Omental fat pad (tissue), 4 donors: ENCODE data around the gene NKD2. TPM values are rescaled to one million over a fixed set of nuclear protein-coding genes. Genes with fewer than 3 reads are reported as not detected.

Experiments
- ATAC-seq: fragments of 150-250 bp; one replicate; pipeline ENCODE4 v1.9.1; 2016; ENCODE audit warnings: mild to moderate bottlenecking, moderate library complexity; ENCODE audit not compliant: low FRiP score
- DNase-seq: peaks from one replicate; pipeline ENCODE4 v3.0.0-alpha.2; 2019; ENCODE audit warnings: low spot score
- total RNA-seq, 4 donors: library from RNA; depleted of rRNA; stranded (reverse); fragments of >200 nt; gene quantifications; one replicate each; pipeline ENCODE4 v1.1.0, GENCODE V29; 2016
- TF ChIP-seq, protein P1 (sequence below), 3 donors: fragments of 450-650 bp; IDR thresholded peaks; one replicate each; pipeline ENCODE4 v1.5.1; 2016 to 2017; ENCODE audit warnings: antibody characterized with exemption in 3 of 3, mild to moderate bottlenecking in 3 of 3, moderate library complexity in 2 of 3

The NKD2 gene
- total RNA-seq, 4 donors from 2014 or later, result 1.1 to 7.1 (median 1.8) TPM

DNA sequence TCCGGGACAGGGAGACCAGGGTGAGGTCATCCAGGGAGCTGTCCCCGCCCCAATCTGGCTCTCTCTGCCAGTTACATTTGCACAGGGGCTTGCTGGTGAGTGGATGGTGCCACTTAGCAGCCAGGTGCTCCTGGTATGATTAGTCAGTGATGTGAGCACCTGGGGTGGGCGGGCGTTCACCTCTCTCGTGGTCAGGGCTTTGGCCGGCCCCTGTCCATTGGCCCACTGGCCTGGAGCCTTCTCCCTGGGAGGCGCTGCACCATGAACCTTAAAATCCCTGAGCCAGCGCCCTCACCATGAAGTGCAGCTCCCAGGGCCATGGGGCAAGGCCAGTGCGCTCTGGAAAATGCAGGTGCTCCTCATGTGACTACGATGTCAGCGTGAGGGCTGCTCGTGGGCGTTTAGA lies 2.0 kb downstream of the NKD2 start:
- no peak for DNase-seq

DNA sequence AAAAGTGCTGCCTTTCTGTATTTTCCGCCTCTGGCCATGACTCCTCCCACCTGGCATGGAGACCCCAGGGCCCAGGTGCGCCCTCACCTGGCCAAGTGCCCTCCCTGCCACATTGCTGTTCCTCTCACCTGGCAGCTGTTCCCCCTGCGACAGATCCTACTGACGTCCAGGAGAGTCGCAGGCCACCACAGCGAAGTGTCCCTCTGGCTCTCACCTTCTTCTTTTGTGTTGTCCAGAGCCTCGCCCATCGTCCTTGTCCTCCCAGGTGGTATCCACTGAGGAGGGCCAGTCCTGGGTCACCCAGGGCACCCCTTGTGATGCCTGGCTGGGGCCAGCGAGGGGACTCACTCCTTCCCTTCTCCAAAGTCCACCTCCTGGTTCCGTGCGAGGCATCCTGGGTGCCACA lies 2.6 kb downstream of the NKD2 start:
- TF ChIP-seq, protein P1, sequence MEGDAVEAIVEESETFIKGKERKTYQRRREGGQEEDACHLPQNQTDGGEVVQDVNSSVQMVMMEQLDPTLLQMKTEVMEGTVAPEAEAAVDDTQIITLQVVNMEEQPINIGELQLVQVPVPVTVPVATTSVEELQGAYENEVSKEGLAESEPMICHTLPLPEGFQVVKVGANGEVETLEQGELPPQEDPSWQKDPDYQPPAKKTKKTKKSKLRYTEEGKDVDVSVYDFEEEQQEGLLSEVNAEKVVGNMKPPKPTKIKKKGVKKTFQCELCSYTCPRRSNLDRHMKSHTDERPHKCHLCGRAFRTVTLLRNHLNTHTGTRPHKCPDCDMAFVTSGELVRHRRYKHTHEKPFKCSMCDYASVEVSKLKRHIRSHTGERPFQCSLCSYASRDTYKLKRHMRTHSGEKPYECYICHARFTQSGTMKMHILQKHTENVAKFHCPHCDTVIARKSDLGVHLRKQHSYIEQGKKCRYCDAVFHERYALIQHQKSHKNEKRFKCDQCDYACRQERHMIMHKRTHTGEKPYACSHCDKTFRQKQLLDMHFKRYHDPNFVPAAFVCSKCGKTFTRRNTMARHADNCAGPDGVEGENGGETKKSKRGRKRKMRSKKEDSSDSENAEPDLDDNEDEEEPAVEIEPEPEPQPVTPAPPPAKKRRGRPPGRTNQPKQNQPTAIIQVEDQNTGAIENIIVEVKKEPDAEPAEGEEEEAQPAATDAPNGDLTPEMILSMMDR (IDR thresholded peaks at IDR 0.05), result no peak
- ATAC-seq (no peak), DNase-seq (no peak)

More for the DNA sequence above, 2.0 kb downstream of the NKD2 start:
- TF ChIP-seq, protein P1 (IDR thresholded peaks at IDR 0.05), result no peak
- no peak for ATAC-seq

DNA sequence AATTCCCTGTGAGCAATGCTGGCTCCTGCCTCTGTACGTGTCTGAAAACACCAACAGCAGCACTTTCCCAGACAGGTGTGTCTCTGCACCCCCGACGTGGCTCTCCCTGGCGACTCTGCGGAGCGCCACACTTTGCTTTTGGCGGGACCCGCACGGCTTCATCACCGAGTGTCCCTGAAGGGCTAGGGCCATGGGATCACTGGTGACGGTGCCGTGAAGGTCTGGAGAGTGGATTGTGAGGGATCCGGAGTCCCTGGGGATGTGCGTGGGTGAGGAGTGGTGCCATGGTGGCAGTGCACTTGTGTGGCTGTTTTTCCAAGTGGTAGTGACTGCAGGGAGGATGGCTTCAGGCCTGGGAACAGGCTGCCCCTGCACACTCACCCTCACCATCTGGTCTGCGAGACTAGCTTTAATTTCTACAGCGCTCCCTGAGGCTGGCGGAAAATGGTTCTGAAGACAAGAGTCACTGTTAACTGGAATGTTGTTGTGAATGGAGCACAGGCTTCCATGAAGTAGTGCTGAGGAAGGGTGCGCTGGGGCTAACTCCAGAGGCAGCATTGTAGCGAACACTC lies 3.2 kb downstream of the NKD2 start:
- ATAC-seq (no peak), DNase-seq (no peak)
- TF ChIP-seq, protein P1 (IDR thresholded peaks at IDR 0.05), result no peak

DNA sequence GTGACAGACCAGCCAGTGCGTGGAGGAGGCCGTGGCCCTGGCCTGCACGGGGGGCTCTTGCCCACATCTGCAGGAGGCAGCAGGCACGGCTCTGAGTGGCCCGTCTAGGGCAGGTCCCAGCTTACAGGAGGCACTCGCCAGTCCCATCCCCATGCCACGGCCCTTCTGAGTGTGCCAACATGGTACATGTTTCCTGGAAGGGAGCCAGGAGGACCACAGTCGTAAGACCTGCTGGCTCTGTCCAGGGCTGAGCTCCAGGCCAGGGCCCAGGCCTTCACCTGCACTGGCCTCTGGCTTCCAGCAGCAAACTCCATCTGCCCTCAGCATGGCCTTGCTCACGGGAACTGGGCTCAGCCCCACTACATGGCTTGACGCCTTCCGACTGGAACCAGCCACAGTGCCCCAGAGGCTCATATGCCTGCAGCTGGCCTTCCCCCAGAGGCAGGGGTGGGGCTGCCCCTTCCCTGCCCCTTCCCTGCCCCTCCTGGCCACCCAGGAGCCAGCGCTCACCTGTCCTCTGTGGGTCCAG lies 3.8 kb downstream of the NKD2 start:
- ATAC-seq, result no peak
- no peak for DNase-seq
- TF ChIP-seq, protein P1 (IDR thresholded peaks at IDR 0.05), result no peak

GRCh38 chr5:1012900-1013237 lies 4.3 kb downstream of the NKD2 start:
- DNase-seq (no peak), ATAC-seq (no peak)
- TF ChIP-seq, protein P1 (IDR thresholded peaks at IDR 0.05), result no peak

GRCh38 chr5:1013238-1013947 lies 4.8 kb downstream of the NKD2 start:
- DNase-seq (no peak), ATAC-seq (no peak)
- TF ChIP-seq, protein P1 (IDR thresholded peaks at IDR 0.05), result no peak

DNA sequence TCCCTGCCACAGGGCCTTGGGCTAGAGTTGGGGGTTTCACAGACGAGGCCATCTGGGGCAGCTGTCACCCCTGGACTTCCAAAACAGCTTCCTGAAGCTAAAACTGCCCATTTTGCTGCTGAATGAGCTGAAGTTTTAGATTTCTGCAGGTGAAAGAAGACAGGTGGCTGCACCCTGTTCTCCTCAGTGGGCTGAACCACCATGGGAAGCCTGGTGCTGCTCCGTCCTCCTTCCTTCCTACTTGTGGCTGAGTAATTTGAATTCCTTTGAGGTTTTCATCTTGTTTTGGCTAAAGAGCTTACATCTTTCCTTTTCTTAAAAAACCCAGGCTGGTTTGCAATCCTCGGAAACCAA lies 5.3 kb downstream of the NKD2 start:
- ATAC-seq (no peak), DNase-seq (no peak)
- TF ChIP-seq, protein P1 (IDR thresholded peaks at IDR 0.05), result no peak
